H9 (cell line): ENCODE measurements around the gene MARCHF3. TPM values are rescaled to one million over a fixed set of nuclear protein-coding genes. Genes with fewer than 3 reads are reported as not detected.

ENCODE experiments used
- DNase-seq: peaks from one replicate; pipeline ENCODE4 v3.0.0-alpha.2; 2017
- H2AFZ ChIP-seq: one replicate; pipeline ENCODE4 v1.6.1; 2013; ENCODE audit warnings: mild to moderate bottlenecking, low read length, control low read depth, moderate library complexity
- H2AK5ac ChIP-seq: 2 replicates; pipeline ENCODE4 v1.6.1; 2013; ENCODE audit warnings: low read length, control low read depth, mixed read lengths; ENCODE audit not compliant: insufficient read length
- H2BK120ac ChIP-seq: one replicate; pipeline ENCODE4 v1.6.1; 2013; ENCODE audit warnings: low read depth, mild to moderate bottlenecking, low read length, control low read depth, inconsistent platforms; ENCODE audit not compliant: poor library complexity, severe bottlenecking
- H2BK12ac ChIP-seq: 2 replicates; pipeline ENCODE4 v1.6.1; 2013; ENCODE audit warnings: low read length, control low read depth, mixed read lengths, low read depth; ENCODE audit not compliant: insufficient read length
- H2BK15ac ChIP-seq: 2 replicates; pipeline ENCODE4 v1.6.1; 2013; ENCODE audit warnings: low read depth, low read length, control low read depth
- H2BK20ac ChIP-seq: one replicate; pipeline ENCODE4 v1.6.1; 2013; ENCODE audit warnings: low read depth, mild to moderate bottlenecking, low read length, control low read depth, inconsistent platforms; ENCODE audit not compliant: poor library complexity, severe bottlenecking
- H2BK5ac ChIP-seq: 2 replicates; pipeline ENCODE4 v1.6.1; 2013; ENCODE audit warnings: low read length, control low read depth, mixed read lengths; ENCODE audit not compliant: insufficient read length
- H3K14ac ChIP-seq: 2 replicates; pipeline ENCODE4 v1.6.1; 2013; ENCODE audit warnings: low read length, control low read depth; ENCODE audit not compliant: insufficient read depth
- H3K18ac ChIP-seq: 2 replicates; pipeline ENCODE4 v1.6.1; 2013; ENCODE audit warnings: low read depth, mild to moderate bottlenecking, mixed read lengths, low read length, control low read depth; ENCODE audit not compliant: insufficient read length
- H3K23ac ChIP-seq: 2 replicates; pipeline ENCODE4 v1.6.1; 2013; ENCODE audit warnings: low read length, control low read depth, mixed read lengths, low read depth; ENCODE audit not compliant: insufficient read length
- H3K23me2 ChIP-seq: 2 replicates; pipeline ENCODE4 v1.6.1; 2013; ENCODE audit warnings: low read depth, mild to moderate bottlenecking, mixed read lengths, low read length, control low read depth; ENCODE audit not compliant: insufficient read length, poor library complexity, severe bottlenecking
- H3K27ac ChIP-seq: 2 replicates; pipeline ENCODE4 v1.5.1; 2013; ENCODE audit warnings: low read length, control low read depth, mixed read lengths, low read depth; ENCODE audit not compliant: insufficient read length
- H3K27me3 ChIP-seq: 2 replicates; pipeline ENCODE4 v1.6.1; 2013; ENCODE audit warnings: low read length, control low read depth, inconsistent platforms; ENCODE audit not compliant: insufficient read depth
- H3K4ac ChIP-seq: 2 replicates; pipeline ENCODE4 v1.6.1; 2013; ENCODE audit warnings: low read depth, mild to moderate bottlenecking, control low read depth, inconsistent platforms, low read length, moderate library complexity
- H3K4me1 ChIP-seq: 2 replicates; pipeline ENCODE4 v1.6.1; 2013; ENCODE audit warnings: low read length, control low read depth, inconsistent platforms; ENCODE audit not compliant: insufficient read depth
- H3K4me2 ChIP-seq: 2 replicates; pipeline ENCODE4 v1.6.1; 2013; ENCODE audit warnings: low read length, control low read depth, mixed read lengths; ENCODE audit not compliant: insufficient read length, insufficient read depth
- H3K56ac ChIP-seq: 2 replicates; pipeline ENCODE4 v1.6.1; 2013; ENCODE audit warnings: low read depth, mild to moderate bottlenecking, mixed read lengths, low read length, control low read depth; ENCODE audit not compliant: insufficient read length
- H3K79me1 ChIP-seq: 2 replicates; pipeline ENCODE4 v1.6.1; 2013; ENCODE audit warnings: low read depth, mild to moderate bottlenecking, moderate library complexity, low read length, control low read depth, inconsistent platforms; ENCODE audit not compliant: insufficient read depth, poor library complexity, severe bottlenecking
- H3K79me2 ChIP-seq: 2 replicates; pipeline ENCODE4 v1.6.1; 2013; ENCODE audit warnings: low read length, control low read depth, inconsistent platforms; ENCODE audit not compliant: insufficient read depth
- H3K9ac ChIP-seq: 2 replicates; pipeline ENCODE4 v1.6.1; 2013; ENCODE audit warnings: low read length, control low read depth, mixed read lengths; ENCODE audit not compliant: insufficient read length; ENCODE audit errors: extremely low read depth
- H3K9me3 ChIP-seq: one replicate; pipeline ENCODE4 v1.6.1; 2013; ENCODE audit warnings: low read depth, low read length, inconsistent platforms; ENCODE audit not compliant: control insufficient read depth
- H3T11ph ChIP-seq: one replicate; pipeline ENCODE4 v1.6.1; 2013; ENCODE audit warnings: mild to moderate bottlenecking, low read length, control low read depth, inconsistent platforms
- H4K20me1 ChIP-seq: one replicate; pipeline ENCODE4 v1.6.1; 2013; ENCODE audit not compliant: control insufficient read depth, insufficient read length, insufficient read depth
- H4K5ac ChIP-seq: 2 replicates; pipeline ENCODE4 v1.6.1; 2013; ENCODE audit warnings: low read depth, mild to moderate bottlenecking, mixed read lengths, low read length, control low read depth; ENCODE audit not compliant: insufficient read length
- H4K8ac ChIP-seq: replicated peaks from 2 replicates; pipeline ENCODE4 v1.6.1; 2013; ENCODE audit warnings: low read length, control low read depth, mixed read lengths, low read depth; ENCODE audit not compliant: insufficient read length
- H4K91ac ChIP-seq: 2 replicates; pipeline ENCODE4 v1.6.1; 2013; ENCODE audit warnings: low read depth, mild to moderate bottlenecking, moderate library complexity, mixed read lengths, low read length, control low read depth; ENCODE audit not compliant: insufficient read length
- H3K27ac Mint-ChIP-seq, 3 experiments: 2 replicates in 2 of 3; 3 replicates in 1 of 3; pipeline ENCODE4 v1.8.0; 2020 to 2021; ENCODE audit warnings: mixed read lengths in 3 of 3, mild to moderate bottlenecking in 1 of 3, moderate library complexity in 1 of 3
- H3K27me3 Mint-ChIP-seq: 2 replicates; pipeline ENCODE4 v1.8.0; 2021; ENCODE audit warnings: low read depth, mild to moderate bottlenecking, moderate library complexity, mixed read lengths
- H3K36me3 Mint-ChIP-seq, 3 experiments: 2 replicates in 2 of 3; 3 replicates in 1 of 3; pipeline ENCODE4 v1.8.0; 2020 to 2021; ENCODE audit warnings: low read depth in 3 of 3, mixed read lengths in 3 of 3; ENCODE audit not compliant: insufficient read depth in 1 of 3
- H3K4me1 Mint-ChIP-seq, 2 experiments: 2 replicates each; pipeline ENCODE4 v1.8.0; 2020; ENCODE audit warnings: mixed read lengths in 2 of 2
- H3K4me3 Mint-ChIP-seq, 2 experiments: 2 replicates in 1 of 2; 3 replicates in 1 of 2; pipeline ENCODE4 v1.8.0; 2020 to 2021; ENCODE audit warnings: mild to moderate bottlenecking in 2 of 2, mixed read lengths in 2 of 2, moderate library complexity in 1 of 2
- H3K9me3 Mint-ChIP-seq, 2 experiments: 2 replicates in 1 of 2; 3 replicates in 1 of 2; pipeline ENCODE4 v1.8.0; 2020; ENCODE audit warnings: mild to moderate bottlenecking in 2 of 2, mixed read lengths in 2 of 2, moderate library complexity in 1 of 2
- CTCF ChIP-seq: fragments of 200-600 bp; sonication (generic); conservative IDR thresholded peaks from 3 replicates; pipeline ENCODE4 v1.8.0; 2021; ENCODE audit warnings: antibody characterized with exemption, mild to moderate bottlenecking
- WGBS: extraction: QIAGEN DNeasy Blood & Tissue Kit; methylation state at CpG from one replicate; pipeline ENCODE4 v1.1.7; 2013; ENCODE audit warnings: missing lambda C conversion rate, low lambda C conversion rate, mixed read lengths; ENCODE audit not compliant: insufficient read length; ENCODE audit errors: extremely low coverage; 5-methylcytosine and 5-hydroxymethylcytosine counted together
- total RNA-seq: library from RNA; stranded (reverse); gene quantifications from 2 replicates; pipeline ENCODE4 v1.2.1, GENCODE V29; 2021

The MARCHF3 gene
- total RNA-seq, 1 experiment from 2014 or later, result 17.7 TPM

- Mint-ChIP-seq H3K27ac (peak overlapping the region in 1 of 3 experiments; percentile 62; a peak in 2 of 7 replicates), H3K4me1 (peaks cover 13 to 19% of the 10 kb centered on the region in 2 experiments), H3K27me3 (no peaks in the 10 kb centered on the region), H3K36me3 (peaks cover 2 to 12% (median 3%) of the 10 kb centered on the region in 3 experiments; a peak in 5 of 7 replicates), H3K4me3 (no peak overlapping the region), H3K9me3 (no peaks in the 10 kb centered on the region)
- Histone ChIP-seq H3K23ac (no peak overlapping the region), H3K79me1 (no peaks in the 10 kb centered on the region), H4K20me1 (no peaks in the 10 kb centered on the region), H3K9ac (no peak overlapping the region), H3K27me3 (no peaks in the 10 kb centered on the region), H2BK12ac (no peak overlapping the region), H3K23me2 (no peaks in the 10 kb centered on the region), H2BK120ac (no peak overlapping the region), H2AK5ac (no peak overlapping the region), H4K5ac (no peak overlapping the region), H3K27ac (no peak overlapping the region), H3K56ac (no peak overlapping the region), H3K4me2 (no peak overlapping the region), H2BK15ac (no peak overlapping the region), H3K4me1 (peaks cover 6% of the 10 kb centered on the region; the same call in 1 of the 2 replicates), H3K4ac (no peak overlapping the region), H2BK5ac (no peak overlapping the region), H4K91ac (no peak overlapping the region), H3K9me3 (no peaks in the 10 kb centered on the region), H3K18ac (no peak overlapping the region), H2BK20ac (no peak overlapping the region), H3K79me2 (no peaks in the 10 kb centered on the region), H3K14ac (no peak overlapping the region; the same call in 1 of the 2 replicates), H4K8ac (no peak overlapping the region), H3T11ph (no peak overlapping the region), H2AFZ (no peak overlapping the region)
- DNase-seq, result no peak
- no peak for TF ChIP-seq CTCF
- no CpG with 5 or more reads among the region's 13 CpGs for WGBS
Observed at GRCh38 chr5:126875303-126875785, 155.0 kb downstream of the MARCHF3 start.
